Fibroblast of the conjunctiva (primary cell): ENCODE data around the gene B3GNT3.
A peak's percentile ranks its signal among the peaks of the same experiment; 100 is the strongest.

ENCODE experiments used
- DNase-seq: peaks from one replicate; pipeline ENCODE4 v3.0.0-alpha.2; 2010; ENCODE audit warnings: low read depth

Gene B3GNT3

GRCh38 chr19:17794731-17795494 lies at the start of gene B3GNT3:
B3GNT3 (plus strand) TSS chr19:17795138; CDS start chr19:17807808, 12,670 bp downstream.
- no peak for DNase-seq

GRCh38 chr19:17747205-17748098 lies 47.5 kb upstream of the B3GNT3 start:
- peak; percentile 81 for DNase-seq

DNA sequence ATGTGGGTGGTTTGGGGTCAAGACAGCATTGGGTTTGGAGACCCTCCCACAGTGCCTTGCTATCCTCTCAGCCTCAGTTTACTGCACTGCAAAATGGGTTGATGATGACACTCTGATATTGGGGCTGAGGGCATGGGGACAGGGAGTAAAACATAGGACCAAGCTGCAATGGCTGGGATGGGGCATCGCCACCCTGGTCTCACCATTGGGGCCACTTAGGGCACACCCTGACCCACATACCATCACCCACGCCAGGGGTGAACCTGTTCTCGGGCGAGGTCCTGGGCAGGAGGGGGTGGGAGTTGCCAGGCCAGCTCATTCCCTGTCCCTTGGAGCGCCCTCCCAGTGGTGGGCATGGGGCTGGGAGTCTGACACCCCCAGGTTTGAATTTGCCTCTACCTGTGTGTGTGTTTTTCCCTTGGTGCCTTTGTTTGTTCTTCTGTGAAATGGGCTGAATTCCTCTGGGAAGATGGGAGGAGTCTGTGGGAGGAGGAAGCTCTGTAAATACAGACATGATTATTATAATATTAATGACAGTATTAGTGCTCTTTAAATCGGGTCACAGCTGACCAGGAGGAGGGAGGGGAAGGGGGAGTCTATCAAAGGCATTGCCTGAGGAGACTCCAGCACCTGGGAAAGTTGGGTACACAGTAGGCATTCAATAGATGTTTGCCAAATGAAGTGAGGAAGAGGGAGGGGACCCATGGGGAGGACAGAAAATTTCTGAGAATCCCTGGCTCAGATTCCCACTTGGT lies 45.9 kb upstream of the B3GNT3 start:
- no peak for DNase-seq

- DNase-seq = no peak
Observed at GRCh38 chr19:17749912-17750317, 45.0 kb upstream of the B3GNT3 start.

DNA sequence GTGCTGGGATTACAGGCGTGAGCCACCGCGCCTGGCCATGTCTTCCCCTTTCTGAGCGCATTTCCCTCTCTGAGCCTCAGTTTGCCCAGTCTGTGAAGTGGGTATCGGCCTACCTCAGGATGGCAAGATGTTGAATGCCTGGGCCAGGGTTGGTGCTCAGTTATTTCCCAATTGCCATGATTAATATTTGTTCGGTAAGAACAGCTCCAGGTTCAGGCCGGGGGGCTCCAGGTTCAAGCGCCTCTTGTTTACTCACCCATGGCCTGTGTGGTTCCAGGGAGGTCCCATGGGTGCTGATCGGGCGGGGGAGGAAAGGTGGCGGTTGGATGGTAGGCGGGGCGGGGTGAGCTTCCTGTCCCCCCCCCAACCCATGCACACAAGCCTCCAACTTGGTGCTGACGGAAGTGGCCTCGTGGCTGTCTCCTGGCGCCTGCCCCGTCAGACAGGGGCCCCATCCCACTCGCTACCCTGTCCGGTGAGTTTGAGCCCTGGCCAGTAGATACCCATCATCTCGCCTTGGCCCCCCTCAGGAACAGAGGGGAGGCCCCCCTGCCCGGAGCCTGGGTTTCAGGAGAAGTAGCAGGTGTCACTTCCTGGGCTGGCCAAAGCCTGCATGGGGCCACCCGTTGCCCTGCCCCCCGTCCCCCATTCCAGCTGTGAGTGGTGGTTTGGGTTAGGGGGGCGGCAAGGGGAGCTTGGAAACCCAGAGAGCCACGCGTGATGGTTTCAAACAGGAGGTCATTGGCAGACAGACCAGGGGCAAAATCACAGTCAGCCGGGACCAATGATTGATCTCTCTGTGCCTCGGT lies 43.6 kb upstream of the B3GNT3 start, which contains the start of gene FCHO1:
FCHO1 (plus strand) TSS at position 375 of the 809 bp plus-strand sequence. CDS start 3,688 bp downstream, outside the sequence.
- DNase-seq = no peak

GRCh38 chr19:17751912-17752273 lies 43.0 kb upstream of the B3GNT3 start:
- DNase-seq = no peak

DNA sequence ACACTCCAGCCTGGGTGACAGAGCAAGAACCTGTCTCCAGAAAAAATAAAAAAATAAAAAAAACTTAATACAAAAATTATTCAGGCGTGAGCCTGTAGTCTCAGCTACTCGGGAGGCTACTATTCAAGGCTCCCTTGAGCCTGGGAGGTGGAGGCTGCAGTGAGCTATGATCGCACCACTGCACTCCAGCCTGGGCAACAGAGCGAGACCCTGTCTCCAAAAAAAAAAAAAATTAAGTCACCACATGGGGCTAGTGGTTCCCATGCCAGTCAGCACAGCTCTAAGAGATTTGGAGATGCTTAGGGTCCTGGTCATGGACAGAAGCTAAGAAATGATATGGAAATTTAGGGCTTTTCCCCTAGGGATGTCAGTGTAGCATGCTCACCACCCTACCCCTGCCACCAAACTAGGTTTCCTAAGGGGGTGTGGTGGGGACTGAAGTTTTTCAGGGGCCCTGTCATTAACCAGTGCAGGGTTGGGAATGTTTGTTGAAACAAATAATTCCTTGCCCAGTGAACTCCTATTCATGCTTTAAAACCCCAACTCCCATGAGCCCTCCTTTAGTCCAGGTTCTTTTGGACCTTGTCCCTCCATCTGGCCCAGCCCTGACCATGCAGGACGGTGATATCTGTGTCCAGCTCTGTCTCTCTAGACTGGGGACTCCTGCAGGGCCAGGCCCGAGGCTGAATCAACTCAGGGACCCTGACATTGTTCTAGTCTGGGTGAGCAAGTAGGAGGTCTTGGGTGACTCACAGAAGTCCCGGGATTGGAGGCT lies 41.9 kb upstream of the B3GNT3 start:
- no peak for DNase-seq

- no peak for DNase-seq
Observed at GRCh38 chr19:17753976-17754375, 41.0 kb upstream of the B3GNT3 start.

GRCh38 chr19:17754634-17755442 lies 40.1 kb upstream of the B3GNT3 start:
- no peak for DNase-seq

GRCh38 chr19:17755443-17755890 lies 39.5 kb upstream of the B3GNT3 start:
- DNase-seq = no peak

DNA sequence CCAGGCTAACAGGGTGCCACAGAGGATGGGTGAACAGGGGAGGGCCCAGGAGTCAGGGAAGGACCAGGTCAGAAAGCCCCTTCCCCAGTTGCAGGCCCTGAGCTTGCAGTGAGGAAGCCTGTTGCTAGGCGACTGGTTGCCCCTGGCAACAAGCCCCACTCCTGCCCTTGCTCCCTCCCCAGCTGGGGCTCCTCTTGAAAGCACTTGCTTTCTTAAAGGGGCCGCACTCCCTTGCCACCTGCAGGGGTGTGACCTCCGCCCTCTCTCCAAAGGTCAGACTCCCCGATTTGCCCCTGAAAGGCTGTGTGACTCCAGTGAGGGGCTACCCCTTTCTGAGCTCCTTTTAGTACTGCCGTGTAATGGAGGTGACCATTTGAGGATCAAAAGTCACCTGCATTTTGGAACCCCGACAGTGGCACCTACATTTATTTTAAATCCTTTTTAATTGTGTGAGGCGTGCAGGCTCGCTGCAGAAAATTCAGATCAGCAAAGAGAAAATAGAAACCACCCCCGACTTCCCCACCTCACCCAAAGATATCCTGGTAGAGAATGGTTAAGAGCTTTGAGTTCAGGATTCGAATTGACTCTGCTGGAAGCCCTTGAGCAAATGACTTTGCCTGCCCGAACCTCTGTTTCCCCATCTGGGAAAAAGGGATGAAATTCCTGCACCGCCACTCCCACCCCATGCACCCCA lies 38.8 kb upstream of the B3GNT3 start:
- no peak for DNase-seq

GRCh38 chr19:17757125-17757524 lies 37.8 kb upstream of the B3GNT3 start:
- DNase-seq = no peak

- no peak for DNase-seq
Observed at GRCh38 chr19:17758515-17758914, 36.4 kb upstream of the B3GNT3 start.

- no peak for DNase-seq
Observed at GRCh38 chr19:17761148-17761547, 33.8 kb upstream of the B3GNT3 start.

GRCh38 chr19:17762505-17763229 lies 32.3 kb upstream of the B3GNT3 start:
- DNase-seq = no peak

DNA sequence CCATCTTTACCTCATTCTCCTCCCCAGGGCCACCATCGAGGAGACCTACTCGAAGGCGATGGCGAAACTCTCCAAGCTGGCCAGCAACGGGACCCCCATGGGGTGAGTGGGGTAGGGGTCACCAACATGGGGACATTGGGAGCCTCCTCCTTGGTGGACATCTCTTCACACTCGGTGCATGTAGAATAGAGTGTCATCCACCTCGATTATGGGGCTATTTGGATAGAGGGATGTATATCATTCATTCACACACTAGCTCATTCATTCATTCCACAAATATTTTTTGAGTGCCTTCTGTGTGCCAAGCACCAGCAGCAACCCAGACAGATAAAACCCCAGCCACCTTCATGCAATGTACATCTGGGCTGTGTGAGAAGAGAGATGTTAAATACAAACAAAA lies 30.6 kb upstream of the B3GNT3 start:
- no peak for DNase-seq

DNA sequence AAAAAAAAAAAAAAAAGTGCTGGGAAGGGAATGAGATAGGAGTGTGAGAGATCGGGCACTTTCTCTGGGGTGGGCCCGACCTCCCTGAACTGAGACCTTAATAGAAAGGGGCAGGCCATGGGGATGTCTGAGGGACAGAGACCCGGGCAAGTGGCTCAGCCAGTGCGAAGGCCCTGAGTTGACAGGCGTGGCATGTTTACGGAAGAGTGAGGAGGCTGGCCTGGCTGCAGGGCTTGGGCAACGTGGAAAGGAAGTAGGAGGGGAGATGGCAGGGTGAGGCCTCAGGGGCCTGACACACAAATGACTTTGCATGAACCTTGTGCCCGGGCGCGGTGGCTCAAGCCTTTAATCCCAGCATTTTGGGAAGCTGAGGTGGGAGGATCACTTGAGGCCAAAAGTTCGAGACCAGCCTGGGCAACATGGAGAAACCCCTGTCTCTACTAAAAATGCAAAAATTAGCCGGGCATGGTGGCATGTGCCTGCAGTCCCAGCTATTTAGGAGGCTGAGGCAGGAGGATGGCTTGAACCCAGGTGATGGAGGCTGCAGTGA lies 29.8 kb upstream of the B3GNT3 start:
- no peak for DNase-seq

DNA sequence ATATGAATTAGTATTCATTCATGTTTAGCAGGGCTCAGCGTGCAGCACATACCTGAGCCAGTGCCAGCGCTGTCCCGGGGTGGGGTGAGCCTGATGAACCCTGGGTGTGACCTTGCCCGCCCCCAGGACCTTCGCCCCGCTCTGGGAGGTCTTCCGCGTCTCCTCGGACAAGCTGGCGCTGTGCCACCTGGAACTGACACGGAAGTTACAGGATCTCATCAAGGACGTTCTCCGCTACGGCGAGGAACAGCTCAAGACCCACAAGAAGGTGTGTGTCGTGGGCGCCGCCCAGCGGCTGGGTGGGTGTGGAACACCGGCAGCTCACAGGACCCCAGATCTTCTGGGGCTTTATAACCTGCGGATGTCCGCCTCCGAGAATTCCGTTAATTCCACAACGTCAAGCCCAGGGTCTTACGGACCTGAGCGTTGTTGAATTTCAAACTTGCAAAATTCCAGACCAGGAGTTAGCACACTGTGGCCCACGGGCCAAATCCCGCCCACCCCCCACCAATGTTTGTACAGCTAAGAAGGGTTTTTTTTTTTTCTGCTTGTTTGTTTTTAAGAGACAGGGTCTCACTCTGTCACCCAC lies 28.3 kb upstream of the B3GNT3 start:
- DNase-seq = peak; percentile 75
